K562 (cell line): ENCODE measurements around the gene TRIM37. TPM values are rescaled to one million over a fixed set of nuclear protein-coding genes. Genes with fewer than 3 reads are reported as not detected.

Source experiments
- ATF2 ChIP-seq: sonication (generic); formaldehyde crosslinking; IDR thresholded peaks from 2 replicates; pipeline ENCODE4 v1.8.1; 2022; ENCODE audit warnings: missing genetic modification reagents
- ATF3 ChIP-seq, 2 experiments: fragments of 450-650 bp in 1 of 2; sonication (generic) in 1 of 2; formaldehyde crosslinking in 1 of 2; IDR thresholded peaks in 1 of 2; conservative IDR thresholded peaks in 1 of 2; 2 replicates each; pipeline versions ENCODE4 v1.6.1 to v1.8.1; 2016 to 2023; ENCODE audit warnings: mild to moderate bottlenecking in 2 of 2, moderate library complexity in 2 of 2, inconsistent platforms in 1 of 2, missing genetic modification reagents in 1 of 2
- CEBPG ChIP-seq, 3 experiments: fragments of 200-800 bp in 1 of 3; sonication (Bioruptor generic) in 1 of 3; sonication (generic) in 1 of 3; formaldehyde crosslinking in 1 of 3; IDR thresholded peaks in 2 of 3; conservative IDR thresholded peaks in 1 of 3; 2 replicates each; pipeline versions ENCODE4 v1.6.1 to v1.8.0; 2016 to 2022; ENCODE audit warnings: missing compliant biosample characterization in 2 of 3, missing genetic modification characterization in 2 of 3, mild to moderate bottlenecking in 1 of 3, missing genetic modification reagents in 1 of 3
- DIDO1 ChIP-seq: fragments of 450-650 bp; IDR thresholded peaks from 2 replicates; pipeline ENCODE4 v1.6.1; 2016; ENCODE audit warnings: low read depth, missing biosample characterization, missing genetic modification characterization
- ETS2 ChIP-seq: IDR thresholded peaks from 2 replicates; pipeline ENCODE4 v1.6.1; 2016; ENCODE audit warnings: borderline replicate concordance, missing genetic modification characterization, mild to moderate bottlenecking, moderate library complexity, missing compliant biosample characterization; ENCODE audit not compliant: poor library complexity, severe bottlenecking
- GABPB1 ChIP-seq: sonication (generic); formaldehyde crosslinking; IDR thresholded peaks from 2 replicates; pipeline ENCODE4 v1.8.0; 2022; ENCODE audit warnings: mild to moderate bottlenecking, missing genetic modification reagents
- MLX ChIP-seq, 2 experiments: fragments of 450-650 bp in 1 of 2; sonication (generic) in 1 of 2; formaldehyde crosslinking; conservative IDR thresholded peaks; 2 replicates each; pipeline versions ENCODE4 v1.4.0 to v1.8.1; 2020 to 2022; ENCODE audit warnings: mild to moderate bottlenecking in 1 of 2, missing genetic modification reagents in 1 of 2
- MNT ChIP-seq, 2 experiments: fragments of 450-650 bp; conservative IDR thresholded peaks; 2 replicates each; pipeline ENCODE4 v1.6.1; 2017; ENCODE audit warnings: mild to moderate bottlenecking in 2 of 2, moderate library complexity in 2 of 2
- MTA1 ChIP-seq: fragments of 450-650 bp; IDR thresholded peaks from 2 replicates; pipeline ENCODE4 v1.6.1; 2017; ENCODE audit warnings: borderline replicate concordance
- MTA2 ChIP-seq: fragments of 450-650 bp; IDR thresholded peaks from 2 replicates; pipeline ENCODE4 v1.6.1; 2016; ENCODE audit warnings: low read depth
- NCOA4 ChIP-seq: fragments of 450-650 bp; IDR thresholded peaks from 2 replicates; pipeline ENCODE4 v1.6.1; 2018; ENCODE audit warnings: mild to moderate bottlenecking; ENCODE audit not compliant: partially characterized antibody
- NRF1 ChIP-seq, 2 experiments: fragments of 450-650 bp; IDR thresholded peaks in 1 of 2; conservative IDR thresholded peaks in 1 of 2; 2 replicates each; pipeline ENCODE4 v1.6.1; 2014; ENCODE audit warnings: mild to moderate bottlenecking in 2 of 2
- PHF20 ChIP-seq: fragments of 450-650 bp; IDR thresholded peaks from 2 replicates; pipeline ENCODE4 v1.6.1; 2018; ENCODE audit not compliant: partially characterized antibody
- POLR2B ChIP-seq: fragments of 450-650 bp; IDR thresholded peaks from 2 replicates; pipeline ENCODE4 v1.6.1; 2018; ENCODE audit warnings: low read depth; ENCODE audit not compliant: partially characterized antibody
- RNF2 ChIP-seq: sonication (generic); IDR thresholded peaks from 2 replicates; pipeline ENCODE4 v1.6.1; 2016
- U2AF1 ChIP-seq: fragments of 200-400 bp; formaldehyde crosslinking; optimal IDR thresholded peaks from 2 replicates; pipeline ENCODE3; 2017; ENCODE audit warnings: mild to moderate bottlenecking, low read depth, low read length, moderate library complexity
- ZNF583 ChIP-seq: fragments of 250-450 bp; sonication (Bioruptor Pico); IDR thresholded peaks from 2 replicates; pipeline ENCODE4 v1.4.0; 2020
- ZNF707 ChIP-seq: fragments of 250-450 bp; sonication (Bioruptor Pico); conservative IDR thresholded peaks from 2 replicates; pipeline ENCODE4 v1.8.0; 2022; ENCODE audit warnings: inconsistent platforms, mild to moderate bottlenecking, moderate library complexity
- ZNF778 ChIP-seq: fragments of 450-650 bp; formaldehyde crosslinking; IDR thresholded peaks from 2 replicates; pipeline ENCODE4 v1.4.0; 2020; ENCODE audit warnings: mild to moderate bottlenecking, moderate library complexity
- polyA plus RNA-seq, 8 experiments: library from polyadenylated mRNA; depleted of rRNA in 4 of 8; stranded (reverse) in 5 of 8; unstranded in 3 of 8; fragments of >200 nt; fragmentation: Nextera tagmentation in 2 of 8; fragmentation: Illumina TruSeq in 1 of 8; extraction: Ambion mirVana in 2 of 8; extraction: Trizol in 1 of 8; gene quantifications; 2 replicates each; pipeline versions ENCODE4 v1.2.1 to v1.2.3, GENCODE V29; 2011 to 2014; ENCODE audit warnings: inconsistent platforms in 1 of 8, missing spikeins in 1 of 8
- total RNA-seq, 7 experiments: library from RNA; depleted of rRNA in 6 of 7; stranded (reverse); fragments of >200 nt in 6 of 7; fragmentation: Illumina TruSeq in 2 of 7; extraction: Trizol in 2 of 7; gene quantifications; 2 replicates each; pipeline versions ENCODE4 v1.2.1 to v1.2.3, GENCODE V29; 2011 to 2021; ENCODE audit warnings: low replicate concordance in 1 of 7

TRIM37 gene
- total and polyA plus RNA-seq, 9 of the 15 experiments (the other 6 are each of a cell fraction or from before 2014, with no cell fraction given): 4.5 to 31.4 (median 23.8) TPM

GRCh38 chr17:59106463-59107305 lies at the start of gene TRIM37 (continued):
- TF ChIP-seq MTA1 (peak; percentile 21; the same call in 1 of the 2 replicates), MTA2 (no peak), ATF2 (CRISPR knock-in tag) (no peak), CEBPG (CRISPR knock-in tag; IDR thresholded peaks at IDR 0.05) (0 out of 2 replicates have a peak, but pooled peaks have one; percentile 59), CEBPG (tag; conservative IDR thresholded peaks at IDR 0.05 in 1 of 2, IDR thresholded peaks at IDR 0.05 in 1 of 2) (no peak), ZNF778 (CRISPR knock-in tag) (no peak), ETS2 (tag) (no peak), ZNF707 (CRISPR knock-in tag) (no peak), ATF3 (IDR thresholded peaks at IDR 0.05) (no peak; the same call in 1 of the 2 replicates), ATF3 (CRISPR knock-in tag; conservative IDR thresholded peaks at IDR 0.05) (no peak), NRF1 (conservative IDR thresholded peaks at IDR 0.05 in 1 of 2, IDR thresholded peaks at IDR 0.05 in 1 of 2) (peak; percentile 100), MNT (conservative IDR thresholded peaks at IDR 0.05) (peak; percentile 96 to 97), NCOA4 (no peak), ZNF583 (no peak), POLR2B (peak; percentile 69), U2AF1 (peak; percentile 30), RNF2 (peak; percentile 39; the same call in 1 of the 2 replicates), PHF20 (peak; percentile 66), GABPB1 (CRISPR knock-in tag) (peak; percentile 86), MLX (CRISPR knock-in tag; conservative IDR thresholded peaks at IDR 0.05) (no peak), DIDO1 (no peak)
